ENCODE measurements around the gene ANKS3. TPM values are rescaled to one million over a fixed set of nuclear protein-coding genes. Genes with fewer than 3 reads are reported as not detected.

The ANKS3 gene
- total and polyA plus RNA-seq, 10 of the 15 experiments (the other 5 are each of a cell fraction or from before 2014, with no cell fraction given): 0.29 to 14.2 (median 8.5) TPM

DNA sequence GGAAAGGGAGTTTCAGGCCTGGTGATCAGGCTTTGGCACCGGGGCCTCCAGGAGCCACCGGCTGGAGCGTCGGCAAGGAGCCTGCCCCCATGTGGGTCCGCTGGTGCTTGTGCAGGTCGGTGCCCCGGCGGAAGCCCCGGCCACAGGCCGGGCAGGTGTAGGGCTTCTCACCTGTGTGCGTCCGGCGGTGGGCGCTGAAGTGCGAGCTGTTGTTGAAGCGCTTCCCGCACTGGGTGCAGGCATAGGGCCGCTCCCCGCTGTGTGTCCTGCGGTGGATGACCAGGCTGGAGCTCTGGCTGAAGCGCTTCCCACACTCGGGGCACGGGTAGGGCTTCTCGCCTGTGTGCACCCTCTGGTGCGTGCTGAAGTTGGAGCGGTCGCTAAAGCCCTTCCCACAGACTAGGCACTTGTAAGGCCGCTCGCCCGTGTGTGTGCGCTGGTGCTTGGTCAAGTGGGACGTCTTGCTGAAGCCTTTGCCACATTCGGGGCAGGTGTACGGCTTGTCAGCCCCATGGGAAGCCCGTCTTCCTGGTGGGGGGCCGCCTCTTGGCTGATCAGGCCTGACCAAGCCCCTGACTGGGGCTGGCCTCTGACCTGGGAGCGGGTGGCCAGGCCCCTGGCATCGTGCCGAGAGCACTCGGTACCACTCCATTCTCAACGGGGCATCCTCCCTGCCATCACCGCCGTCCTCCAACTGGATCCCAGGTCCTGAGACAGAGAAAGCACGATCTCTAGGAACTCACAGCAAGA lies 18.5 kb upstream of the ANKS3 start (continued):
- no peak for TF ChIP-seq SUPT20H (IDR thresholded peaks at IDR 0.05; ENCODE audit: borderline replicate concordance, control insufficient read depth, low read depth, low read length)
- no peak for TF ChIP-seq RELA (IDR thresholded peaks at IDR 0.05; ENCODE audit: borderline replicate concordance, partially characterized antibody)
- no peak for TF ChIP-seq POLR2AphosphoS5 (IDR thresholded peaks at IDR 0.05; ENCODE audit: low read length)
- TF ChIP-seq, protein P1, sequence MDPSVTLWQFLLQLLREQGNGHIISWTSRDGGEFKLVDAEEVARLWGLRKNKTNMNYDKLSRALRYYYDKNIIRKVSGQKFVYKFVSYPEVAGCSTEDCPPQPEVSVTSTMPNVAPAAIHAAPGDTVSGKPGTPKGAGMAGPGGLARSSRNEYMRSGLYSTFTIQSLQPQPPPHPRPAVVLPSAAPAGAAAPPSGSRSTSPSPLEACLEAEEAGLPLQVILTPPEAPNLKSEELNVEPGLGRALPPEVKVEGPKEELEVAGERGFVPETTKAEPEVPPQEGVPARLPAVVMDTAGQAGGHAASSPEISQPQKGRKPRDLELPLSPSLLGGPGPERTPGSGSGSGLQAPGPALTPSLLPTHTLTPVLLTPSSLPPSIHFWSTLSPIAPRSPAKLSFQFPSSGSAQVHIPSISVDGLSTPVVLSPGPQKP (IDR thresholded peaks at IDR 0.05; ENCODE audit: low read depth, low read length): no peak
- no peak for TF ChIP-seq CHD4 (IDR thresholded peaks at IDR 0.05)

DNA sequence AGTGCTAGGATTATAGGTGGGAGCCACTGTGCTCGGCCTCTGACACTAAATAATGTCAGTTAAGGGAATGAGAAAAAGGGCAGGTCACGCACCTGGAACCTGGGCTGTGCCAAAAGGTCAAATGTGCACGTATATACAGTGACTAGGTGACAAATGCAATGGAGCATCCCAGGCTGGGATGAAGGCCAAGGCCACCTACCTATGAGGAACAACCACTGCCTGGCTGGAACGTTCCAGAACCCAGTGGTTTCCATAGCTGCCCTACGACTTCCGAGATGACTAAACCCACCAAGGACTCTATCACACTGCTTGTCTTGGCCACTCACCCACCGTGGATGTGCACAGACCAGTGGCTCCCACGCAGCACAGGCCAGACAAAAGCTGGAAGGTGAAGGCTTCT lies 16.8 kb upstream of the ANKS3 start:
- CTCF ChIA-PET: no interaction called here
- no peak for FAIRE-seq
- no peak overlapping the region for H3K27ac ChIP-seq (ENCODE audit: control insufficient read depth, insufficient read depth)
- no peak overlapping the region for H2AFZ ChIP-seq (ENCODE audit: control insufficient read depth, low read depth, low read length)
- intact Hi-C loops (cut with micrococcal nuclease; ENCODE audit: unreplicated experiment): no loop called here
- no TSS peak for BruUV-seq (replicated peaks)
- no peak for ATAC-seq
- H4K20me1 ChIP-seq (ENCODE audit: control insufficient read depth, insufficient read depth): no peaks in the 10 kb centered on the region
- peaks cover 3% of the 10 kb centered on the region; the same call in 1 of the 3 replicates for H3K9me3 ChIP-seq (replicated peaks; ENCODE audit: control insufficient read depth, insufficient read depth, low read length)
- DNase-seq (ENCODE audit: low read depth, low spot score): no peak
- no peak overlapping the region for H3K4me3 ChIP-seq
- peaks cover 12% of the 10 kb centered on the region for H3K4me1 ChIP-seq (ENCODE audit: control insufficient read depth, insufficient read depth, low read length)
- WGBS (ENCODE audit: insufficient coverage, insufficient replicate concordance, low lambda C conversion rate, missing lambda C conversion rate): 95% methylated on average over 8 of the region's 8 CpGs
- SMC1A ChIA-PET (ENCODE audit: uncharacterized antibody, unreplicated experiment): no interaction called here
- no peaks in the 10 kb centered on the region for H3K79me2 ChIP-seq (ENCODE audit: control insufficient read depth, insufficient read depth, low read length)
- in situ Hi-C loops (cut with MboI): no loop called here
- no peaks in the 10 kb centered on the region for H3K27me3 ChIP-seq (replicated peaks in 1 of 2; ENCODE audit: control insufficient read depth in 2 of 2, insufficient read depth in 2 of 2, low read length in 1 of 2)
- peaks cover 7 to 17% of the 10 kb centered on the region in 2 experiments for H3K36me3 ChIP-seq (ENCODE audit: control insufficient read depth in 2 of 2, insufficient read depth in 2 of 2, low read length in 1 of 2)
- POLR2A ChIA-PET: interaction anchor here (1.6 kb wide), 1 partner anchor 16 kb away, joined by 4 read pairs; the partner anchor contains the start of gene DNAAF8
- no peak for TF ChIP-seq SMAD5 (IDR thresholded peaks at IDR 0.05; ENCODE audit: low read depth)
- no peak overlapping the region for H3K4me2 ChIP-seq (ENCODE audit: control insufficient read depth, insufficient read depth)
- H3K9ac ChIP-seq (ENCODE audit: control insufficient read depth, insufficient read depth, low read length): no peak overlapping the region
- RAD21 ChIA-PET (ENCODE audit: unreplicated experiment): interaction anchor here (1.2 kb wide), 1 partner anchor 18 kb away, joined by 3 read pairs; no protein-coding TSS in a partner anchor
